IMR-90 (cell line): ENCODE measurements around the gene DKK3. TPM values are rescaled to one million over a fixed set of nuclear protein-coding genes. Genes with fewer than 3 reads are reported as not detected.

Source experiments
- ATAC-seq: fragments of 200-7000 bp; cut with Tn5 transposase; 2 replicates; pipeline ENCODE4 v1.9.1; 2020; ENCODE audit warnings: low read depth, mild to moderate bottlenecking, moderate library complexity
- BruUV-seq: library from RNA; stranded (reverse); fragments of 400-500 nt; replicated peaks from 2 replicates; lab custom pipeline; 2021; lab: Mats Ljungman, UMichigan
- CTCF ChIA-PET: fragments of 300-600 bp; formaldehyde crosslinking; extraction: SDS; loops from one replicate; lab custom pipeline; 2021; ENCODE audit warnings: antibody characterized with exemption; lab: Yijun Ruan, JAX
- POLR2A ChIA-PET: fragments of 300-600 bp; sonication (Branson Sonifier 250); formaldehyde crosslinking; loops from one replicate; lab custom pipeline; 2022; ENCODE audit warnings: antibody characterized with exemption; ENCODE audit not compliant: unreplicated experiment; lab: Charles Lee
- DNase-seq: peaks from one replicate; pipeline ENCODE4 v3.0.0; 2013
- H2AFZ ChIP-seq: replicated peaks from 2 replicates; pipeline ENCODE3; 2013; ENCODE audit warnings: low read length, mild to moderate bottlenecking; ENCODE audit not compliant: poor library complexity
- H2AK5ac ChIP-seq: 2 replicates; pipeline ENCODE4 v1.6.1; 2013; ENCODE audit warnings: low read depth, low read length, inconsistent platforms
- H2AK9ac ChIP-seq: replicated peaks from 2 replicates; pipeline ENCODE3; 2013; ENCODE audit warnings: mild to moderate bottlenecking, low read depth, low read length, moderate library complexity; ENCODE audit not compliant: poor library complexity
- H2BK120ac ChIP-seq: 2 replicates; pipeline ENCODE4 v1.6.1; 2013; ENCODE audit warnings: low read depth, low read length, inconsistent platforms
- H2BK15ac ChIP-seq: 3 replicates; pipeline ENCODE4 v1.6.1; 2013; ENCODE audit warnings: low read depth, low read length, inconsistent platforms
- H2BK20ac ChIP-seq: 2 replicates; pipeline ENCODE4 v1.6.1; 2013; ENCODE audit warnings: low read depth, mild to moderate bottlenecking, inconsistent platforms, low read length, moderate library complexity
- H2BK5ac ChIP-seq: 2 replicates; pipeline ENCODE4 v1.6.1; 2013; ENCODE audit warnings: mild to moderate bottlenecking, low read depth, low read length, inconsistent platforms; ENCODE audit not compliant: poor library complexity, severe bottlenecking
- H3K14ac ChIP-seq: replicated peaks from 2 replicates; pipeline ENCODE4 v1.6.1; 2013; ENCODE audit warnings: low read depth, low read length, inconsistent platforms
- H3K18ac ChIP-seq: 2 replicates; pipeline ENCODE4 v1.6.1; 2013; ENCODE audit warnings: low read depth, low read length, control low read depth
- H3K23ac ChIP-seq: 2 replicates; pipeline ENCODE4 v1.6.1; 2013; ENCODE audit warnings: low read depth, low read length, inconsistent platforms
- H3K27ac ChIP-seq: 2 replicates; pipeline ENCODE4 v1.5.1; 2013; ENCODE audit warnings: mild to moderate bottlenecking, control low read depth, low read length; ENCODE audit not compliant: insufficient read depth
- H3K27me3 ChIP-seq: 2 replicates; pipeline ENCODE4 v1.6.1; 2013; ENCODE audit warnings: low read length; ENCODE audit not compliant: control insufficient read depth, insufficient read depth
- H3K36me3 ChIP-seq: 2 replicates; pipeline ENCODE4 v1.6.1; 2013; ENCODE audit warnings: low read length, mixed read lengths; ENCODE audit not compliant: control insufficient read depth, insufficient read depth
- H3K4ac ChIP-seq: 2 replicates; pipeline ENCODE4 v1.6.1; 2013; ENCODE audit warnings: low read depth, low read length, inconsistent platforms
- H3K4me1 ChIP-seq: 2 replicates; pipeline ENCODE4 v1.6.1; 2013; ENCODE audit warnings: low read length, mixed read lengths; ENCODE audit not compliant: control insufficient read depth, insufficient read depth
- H3K4me2 ChIP-seq: 2 replicates; pipeline ENCODE4 v1.6.1; 2013; ENCODE audit warnings: low read depth, mild to moderate bottlenecking, control low read depth, low read length, moderate library complexity
- H3K4me3 ChIP-seq: 2 replicates; pipeline ENCODE4 v1.5.1; 2013; ENCODE audit warnings: low read depth, mild to moderate bottlenecking, control low read depth, low read length, moderate library complexity; ENCODE audit not compliant: insufficient read depth
- H3K56ac ChIP-seq: 2 replicates; pipeline ENCODE4 v1.6.1; 2013; ENCODE audit warnings: low read length, inconsistent platforms; ENCODE audit not compliant: insufficient read depth; ENCODE audit errors: extremely low read depth
- H3K79me1 ChIP-seq, 2 experiments: 2 replicates each; pipeline ENCODE4 v1.6.1; 2013; ENCODE audit warnings: low read length in 2 of 2, inconsistent platforms in 1 of 2, low read depth in 1 of 2
- H3K9ac ChIP-seq: 2 replicates; pipeline ENCODE4 v1.6.1; 2013; ENCODE audit warnings: low read depth, low read length, control low read depth
- H3K9me1 ChIP-seq: 2 replicates; pipeline ENCODE4 v1.6.1; 2013; ENCODE audit warnings: low read length, inconsistent platforms; ENCODE audit not compliant: insufficient read depth
- H3K9me3 ChIP-seq: 2 replicates; pipeline ENCODE4 v1.6.1; 2013; ENCODE audit warnings: low read length; ENCODE audit not compliant: control insufficient read depth, insufficient read depth
- H4K20me1 ChIP-seq: 2 replicates; pipeline ENCODE4 v1.6.1; 2013; ENCODE audit warnings: low read length, inconsistent platforms; ENCODE audit not compliant: insufficient read depth
- H4K5ac ChIP-seq: 2 replicates; pipeline ENCODE4 v1.6.1; 2013; ENCODE audit warnings: mild to moderate bottlenecking, low read depth, low read length, control low read depth
- H4K8ac ChIP-seq, 2 experiments: 2 replicates each; pipeline ENCODE4 v1.6.1; 2013; ENCODE audit warnings: low read depth in 2 of 2, low read length in 2 of 2, control low read depth in 1 of 2, inconsistent platforms in 1 of 2
- H4K91ac ChIP-seq: 2 replicates; pipeline ENCODE4 v1.6.1; 2013; ENCODE audit warnings: low read depth, low read length, inconsistent platforms; ENCODE audit not compliant: insufficient read depth
- BHLHE40 ChIP-seq: fragments of 150-350 bp; IDR thresholded peaks from 2 replicates; pipeline ENCODE4 v1.6.1; 2016; ENCODE audit warnings: mild to moderate bottlenecking, low read depth, low read length
- CEBPB ChIP-seq: IDR thresholded peaks from 2 replicates; pipeline ENCODE4 v1.6.1; 2012; ENCODE audit warnings: low read depth, low read length, improper control_type of control experiment
- CHD1 ChIP-seq: IDR thresholded peaks from 2 replicates; pipeline ENCODE4 v1.6.1; 2012; ENCODE audit warnings: low read depth, low read length, improper control_type of control experiment
- CTCF ChIP-seq: conservative IDR thresholded peaks from 2 replicates; pipeline ENCODE4 v1.5.1; 2012; ENCODE audit warnings: mild to moderate bottlenecking, low read depth, low read length, improper control_type of control experiment
- ELK1 ChIP-seq: fragments of 150-350 bp; IDR thresholded peaks from 2 replicates; pipeline ENCODE4 v1.6.1; 2016; ENCODE audit warnings: low read depth, mild to moderate bottlenecking, low read length, moderate library complexity, borderline replicate concordance
- FOS ChIP-seq: fragments of 150-350 bp; IDR thresholded peaks from 2 replicates; pipeline ENCODE4 v1.6.1; 2016; ENCODE audit warnings: low read depth, low read length
- MAFK ChIP-seq: IDR thresholded peaks from 2 replicates; pipeline ENCODE4 v1.6.1; 2012; ENCODE audit warnings: low read depth, low read length, improper control_type of control experiment
- MXI1 ChIP-seq: IDR thresholded peaks from 2 replicates; pipeline ENCODE4 v1.6.1; 2012; ENCODE audit warnings: low read depth, mild to moderate bottlenecking, low read length, moderate library complexity, borderline replicate concordance
- NFE2L2 ChIP-seq: fragments of 150-350 bp; IDR thresholded peaks from 2 replicates; pipeline ENCODE4 v1.6.1; 2016; ENCODE audit warnings: low read depth, mild to moderate bottlenecking, low read length
- POLR2A ChIP-seq: IDR thresholded peaks from 2 replicates; pipeline ENCODE4 v1.6.1; 2012; ENCODE audit warnings: mild to moderate bottlenecking, low read depth, low read length
- RAD21 ChIP-seq: IDR thresholded peaks from 2 replicates; pipeline ENCODE4 v1.6.1; 2012; ENCODE audit warnings: low read length, improper control_type of control experiment
- RCOR1 ChIP-seq: IDR thresholded peaks from 2 replicates; pipeline ENCODE4 v1.6.1; 2012; ENCODE audit warnings: mild to moderate bottlenecking, low read length, improper control_type of control experiment; ENCODE audit not compliant: insufficient replicate concordance
- WGBS, 2 experiments: methylation state at CpG; one replicate each; pipeline versions ENCODE4 v1.1.5 to v1.1.7; 2013; ENCODE audit warnings: missing lambda C conversion rate in 2 of 2; ENCODE audit not compliant: insufficient read length in 1 of 2; ENCODE audit errors: extremely low coverage in 2 of 2; 5-methylcytosine and 5-hydroxymethylcytosine counted together
- dilution Hi-C: fragments of 300-500 bp; cut with HindIII; formaldehyde crosslinking; loops from one replicate; pipeline ENCODE4 v1.14.3; 2018; ENCODE audit warnings: low sequenced_read_pairs; ENCODE audit not compliant: unreplicated experiment
- in situ Hi-C: fragments of 300-500 bp; cut with MboI; formaldehyde crosslinking; loops from 3 replicates; pipeline ENCODE4 v1.14.3; 2019; ENCODE audit warnings: low sequenced_read_pairs, inconsistent platforms, mixed read lengths
- intact Hi-C: fragments of 100-400 bp; cut with micrococcal nuclease; formaldehyde crosslinking; loops from 2 replicates; pipeline ENCODE4 v1.10.0; 2022
- polyA plus RNA-seq, 3 experiments: library from polyadenylated mRNA; depleted of rRNA; stranded (reverse); fragments of >200 nt; gene quantifications; 2 replicates each; pipeline ENCODE4 v1.2.3, GENCODE V29; 2012; ENCODE audit warnings: low replicate concordance in 1 of 3
- total RNA-seq: library from RNA; depleted of rRNA; stranded (reverse); fragments of >200 nt; gene quantifications from 2 replicates; pipeline ENCODE4 v1.2.3, GENCODE V29; 2012

Gene DKK3
- total and polyA plus RNA-seq, 2 of the 4 experiments (the other 2 are of a cell fraction): 453 to 964 TPM

- Histone ChIP-seq H3K27me3 (no peaks in the 10 kb centered on the region), H3K4me1 (peaks cover 10% of the 10 kb centered on the region), H3K9me1 (peaks cover 11% of the 10 kb centered on the region), H2BK5ac (no peak overlapping the region), H2BK15ac (no peak overlapping the region), H3K4me3 (no peak overlapping the region), H3K14ac (no peak overlapping the region), H3K56ac (no peak overlapping the region), H3K27ac (no peak overlapping the region), H2AFZ (no peak overlapping the region), H4K91ac (no peak overlapping the region), H2AK5ac (no peak overlapping the region; the same call in 1 of the 2 replicates), H3K4me2 (no peak overlapping the region), H2AK9ac (no peak overlapping the region), H2BK120ac (no peak overlapping the region), H3K4ac (no peak overlapping the region), H3K9me3 (no peaks in the 10 kb centered on the region), H3K18ac (no peak overlapping the region), H3K36me3 (no peaks in the 10 kb centered on the region), H2BK20ac (no peak overlapping the region), H3K23ac (no peak overlapping the region), H4K5ac (no peak overlapping the region), H4K8ac (no peak overlapping the region), H3K9ac (no peak overlapping the region), H4K20me1 (no peaks in the 10 kb centered on the region), H3K79me1 (no peaks in the 10 kb centered on the region)
- intact Hi-C loops (no loop called here), dilution Hi-C loops (no loop called here), in situ Hi-C loops (no loop called here)
- ChIA-PET POLR2A (no interaction called here), CTCF (no interaction called here)
- DNase-seq: no peak
- BruUV-seq: no TSS peak
- no CpG with 5 or more reads among the region's 1 CpG for WGBS, 2 experiments
- TF ChIP-seq RAD21 (no peak), CTCF (no peak), FOS (no peak), BHLHE40 (no peak), CEBPB (no peak), MXI1 (no peak), CHD1 (no peak), MAFK (no peak), POLR2A (no peak), NFE2L2 (no peak), RCOR1 (no peak), ELK1 (no peak)
- ATAC-seq: no peak
Measured at GRCh38 chr11:12023015-12023414, 14.6 kb upstream of the DKK3 start.
